Tibial artery (tissue), 4 donors: ENCODE data around the gene DDX4.

Source experiments
- DNase-seq, 2 donors: peaks; one replicate each; pipeline ENCODE4 v3.0.0-alpha.2; 2019
- H3K27ac ChIP-seq, 2 donors: fragments of 200-600 bp; sonication (generic) in 1 of 2; 1 replicate in 1 of 2; 2 replicates in 1 of 2; pipeline ENCODE4 v1.5.1; 2018 to 2019; ENCODE audit warnings: mild to moderate bottlenecking in 1 of 2
- H3K27me3 ChIP-seq, 2 donors: fragments of 200-600 bp; sonication (generic) in 1 of 2; one replicate each; pipeline versions ENCODE4 v1.5.1 to v1.6.0; 2016 to 2019
- H3K36me3 ChIP-seq, 3 donors: fragments of 200-600 bp; sonication (generic) in 2 of 3; one replicate each; pipeline ENCODE4 v1.5.1; 2016 to 2019; ENCODE audit warnings: mild to moderate bottlenecking in 2 of 3
- H3K4me1 ChIP-seq, 4 donors: fragments of 200-600 bp; sonication (generic) in 2 of 4; 1 replicate in 3 of 4; 2 replicates in 1 of 4; pipeline ENCODE4 v1.5.1; 2016 to 2019
- H3K4me3 ChIP-seq, 2 donors: fragments of 200-600 bp; sonication (generic) in 1 of 2; 1 replicate in 1 of 2; 2 replicates in 1 of 2; pipeline ENCODE4 v1.5.1; 2018 to 2019; ENCODE audit warnings: mild to moderate bottlenecking in 2 of 2
- H3K9me3 ChIP-seq, 3 donors: fragments of 200-600 bp; sonication (generic) in 1 of 3; one replicate each; pipeline ENCODE4 v1.5.1; 2016 to 2019
- CTCF ChIP-seq, 2 experiments: fragments of 200-600 bp in 1 of 2; fragments of 450-650 bp in 1 of 2; IDR thresholded peaks; one replicate each; pipeline ENCODE4 v1.5.1; 2017 to 2019; ENCODE audit warnings: antibody characterized with exemption in 2 of 2, mild to moderate bottlenecking in 1 of 2, moderate library complexity in 1 of 2
- intact Hi-C: fragments of 100-400 bp; cut with DNase I; formaldehyde crosslinking; loops from one replicate; pipeline ENCODE4 v1.15.0; 2023; ENCODE audit warnings: low total_unique reads

The DDX4 gene

DNA sequence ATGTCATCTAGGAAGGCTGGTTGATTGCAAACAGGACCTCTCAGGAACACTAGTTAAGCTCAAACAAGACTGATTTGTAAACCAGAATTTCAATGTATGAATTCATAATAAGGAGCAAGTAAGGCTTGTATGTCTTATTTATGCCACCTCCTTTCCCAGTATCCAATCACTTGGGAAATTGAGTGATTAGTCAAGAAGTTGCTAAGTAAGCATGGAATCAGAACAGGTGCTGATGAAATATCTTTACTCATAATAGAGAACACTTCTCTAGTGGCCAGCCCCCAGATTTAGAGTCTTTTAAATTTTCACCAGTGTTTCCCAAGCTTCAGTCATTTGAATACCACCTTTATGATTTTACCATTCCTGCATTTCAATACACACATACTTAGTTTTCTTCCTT is 5.3 kb upstream of the DDX4 start:
- DNase-seq = no peak
- H3K4me1 ChIP-seq = no peaks in the 10 kb centered on the region
- no peaks in the 10 kb centered on the region for H3K36me3 ChIP-seq
- no peaks in the 10 kb centered on the region for H3K27me3 ChIP-seq
- intact Hi-C loops = no loop called here
- no peak for TF ChIP-seq CTCF (IDR thresholded peaks at IDR 0.05)
- H3K27ac ChIP-seq = no peak overlapping the region
- no peaks in the 10 kb centered on the region for H3K9me3 ChIP-seq
- no peak overlapping the region for H3K4me3 ChIP-seq

DNA sequence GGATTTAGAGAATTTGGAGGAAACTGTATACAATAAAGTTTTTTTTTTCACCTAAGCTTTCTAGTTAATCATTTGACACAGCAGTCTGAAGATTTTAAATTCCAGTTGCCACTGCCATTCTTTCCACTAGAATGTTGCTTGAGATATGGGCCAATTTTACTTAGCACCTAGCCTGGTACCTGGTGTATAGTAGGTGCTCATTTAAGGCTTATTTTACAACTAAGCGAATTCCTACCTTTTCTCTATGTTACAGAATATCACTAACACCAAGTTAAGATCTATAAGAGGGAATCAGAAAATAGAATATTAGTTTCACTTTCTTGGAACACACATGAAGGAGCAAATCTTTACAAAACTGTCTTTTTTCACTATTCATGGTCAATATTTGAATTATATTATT is 3.2 kb upstream of the DDX4 start:
- TF ChIP-seq CTCF (IDR thresholded peaks at IDR 0.05) = no peak
- no peak for DNase-seq
- no peak overlapping the region for H3K27ac ChIP-seq
- H3K9me3 ChIP-seq = no peaks in the 10 kb centered on the region
- intact Hi-C loops = no loop called here
- no peaks in the 10 kb centered on the region for H3K27me3 ChIP-seq
- no peak overlapping the region for H3K4me3 ChIP-seq
- no peaks in the 10 kb centered on the region for H3K4me1 ChIP-seq
- no peaks in the 10 kb centered on the region for H3K36me3 ChIP-seq

DNA sequence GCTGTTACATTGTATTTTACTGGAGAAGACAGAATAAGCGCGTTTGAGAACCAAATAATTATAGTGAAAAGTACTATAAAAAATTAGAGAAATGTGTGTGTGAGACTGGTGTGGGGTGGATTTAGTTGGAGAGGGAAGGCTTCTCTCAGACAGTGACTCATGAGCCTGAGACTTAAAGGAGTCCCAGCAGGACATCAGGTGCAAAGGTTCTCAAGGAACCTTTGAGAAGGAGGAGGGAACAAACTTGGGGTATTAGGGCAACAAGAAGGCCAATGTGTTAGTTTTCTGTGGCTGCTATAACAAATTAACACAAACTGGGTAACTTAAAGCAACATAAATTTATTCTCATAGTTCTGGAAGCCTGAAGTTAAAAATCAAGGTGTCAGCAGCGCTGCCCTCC is 4.9 kb downstream of the DDX4 start:
- Histone ChIP-seq H3K9me3 (no peaks in the 10 kb centered on the region), H3K36me3 (no peaks in the 10 kb centered on the region), H3K4me3 (no peak overlapping the region), H3K27ac (no peak overlapping the region), H3K27me3 (no peaks in the 10 kb centered on the region), H3K4me1 (no peaks in the 10 kb centered on the region)
- intact Hi-C loops = no loop called here
- TF ChIP-seq CTCF (IDR thresholded peaks at IDR 0.05) = no peak
- no peak for DNase-seq

DNA sequence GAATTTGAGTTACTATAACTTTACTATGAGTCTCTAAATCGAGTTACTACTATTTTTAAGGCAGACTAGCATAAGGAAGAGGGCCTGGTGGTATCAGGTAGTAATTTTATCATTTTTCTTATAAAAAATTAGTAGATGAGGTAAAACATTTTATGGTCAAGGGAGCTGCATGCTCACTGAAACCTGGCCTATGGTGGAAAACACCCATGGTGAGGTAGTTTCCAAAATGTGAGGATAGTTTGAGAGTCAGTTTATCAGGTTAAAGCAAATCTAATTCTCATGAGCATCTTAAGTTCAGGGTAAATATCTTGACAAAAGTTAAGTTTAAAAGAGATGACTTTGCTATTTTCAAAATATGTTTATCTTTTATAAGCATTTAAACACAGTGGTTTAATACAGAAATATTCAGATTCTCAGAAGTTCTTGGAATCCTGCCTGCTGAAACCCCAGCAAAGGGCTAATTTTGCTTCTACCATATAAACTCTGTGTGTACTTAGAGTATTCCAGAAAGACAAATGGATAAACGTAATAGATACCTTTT is 10.0 kb downstream of the DDX4 start:
- H3K27ac ChIP-seq = no peak overlapping the region
- DNase-seq = no peak
- H3K27me3 ChIP-seq = no peaks in the 10 kb centered on the region

GRCh38 chr5:55749387-55749786 is 11.5 kb downstream of the DDX4 start:
- TF ChIP-seq CTCF (IDR thresholded peaks at IDR 0.05) = no peak
- no peak for DNase-seq
- no peak overlapping the region for H3K27ac ChIP-seq
- H3K4me3 ChIP-seq = no peak overlapping the region
- no peaks in the 10 kb centered on the region for H3K9me3 ChIP-seq
- H3K4me1 ChIP-seq = no peaks in the 10 kb centered on the region
- no peaks in the 10 kb centered on the region for H3K36me3 ChIP-seq
- intact Hi-C loops = no loop called here
- no peaks in the 10 kb centered on the region for H3K27me3 ChIP-seq

More for the DNA sequence above, 10.0 kb downstream of the DDX4 start:
- intact Hi-C loops = no loop called here
- TF ChIP-seq CTCF (IDR thresholded peaks at IDR 0.05) = no peak
- Histone ChIP-seq H3K36me3 (no peaks in the 10 kb centered on the region), H3K4me1 (no peaks in the 10 kb centered on the region), H3K9me3 (no peaks in the 10 kb centered on the region), H3K4me3 (no peak overlapping the region)

DNA sequence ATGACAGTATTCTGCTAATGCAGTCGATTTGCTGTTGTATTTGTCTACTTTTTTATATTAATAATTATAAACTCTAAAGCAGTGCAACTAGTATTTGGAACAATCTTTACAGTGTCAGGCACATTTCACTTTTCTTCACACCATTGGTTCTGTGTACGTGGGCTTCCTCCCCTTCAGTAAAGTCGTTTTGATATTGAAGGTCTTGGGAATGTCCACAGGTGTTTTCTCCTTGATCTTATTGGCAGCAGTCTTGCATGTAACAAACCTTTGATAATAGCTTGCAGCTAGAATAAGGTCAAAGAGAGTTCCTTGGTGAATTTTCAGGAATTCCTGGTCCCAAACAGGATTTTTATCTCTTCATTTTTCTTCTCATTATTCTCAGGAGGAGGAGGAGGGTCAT is 12.2 kb downstream of the DDX4 start:
- intact Hi-C loops = no loop called here
- no peak for TF ChIP-seq CTCF (IDR thresholded peaks at IDR 0.05)
- H3K27ac ChIP-seq = no peak overlapping the region

More for the DNA sequence above, 12.2 kb downstream of the DDX4 start:
- Histone ChIP-seq H3K4me3 (no peak overlapping the region), H3K9me3 (no peaks in the 10 kb centered on the region), H3K4me1 (no peaks in the 10 kb centered on the region), H3K27me3 (no peaks in the 10 kb centered on the region), H3K36me3 (no peaks in the 10 kb centered on the region)
- DNase-seq = no peak
